K562 (cell line): ENCODE measurements around the gene LTBP4. TPM values are rescaled to one million over a fixed set of nuclear protein-coding genes. Genes with fewer than 3 reads are reported as not detected.

Experiments
- CHD4 ChIP-seq: fragments of 200-600 bp; sonication (generic); IDR thresholded peaks from 3 replicates; pipeline ENCODE4 v1.6.1; 2012; ENCODE audit warnings: low read depth, mild to moderate bottlenecking, mixed read lengths, low read length, inconsistent platforms; ENCODE audit not compliant: insufficient read depth, insufficient replicate concordance, poor library complexity, severe bottlenecking
- CUX1 ChIP-seq: fragments of 200-800 bp; sonication (Bioruptor generic); IDR thresholded peaks from 2 replicates; pipeline ENCODE4 v1.6.1; 2016; ENCODE audit warnings: missing genetic modification characterization, missing compliant biosample characterization
- DDX20 ChIP-seq: fragments of 450-650 bp; IDR thresholded peaks from 2 replicates; pipeline ENCODE4 v1.6.1; 2016; ENCODE audit warnings: missing genetic modification characterization, low read depth, mild to moderate bottlenecking, missing compliant biosample characterization, moderate library complexity
- E2F5 ChIP-seq: sonication (generic); formaldehyde crosslinking; IDR thresholded peaks from 2 replicates; pipeline ENCODE4 v1.8.0; 2022; ENCODE audit warnings: mild to moderate bottlenecking, missing genetic modification reagents
- GTF2F1 ChIP-seq: IDR thresholded peaks from 2 replicates; pipeline ENCODE4 v1.6.1; 2011; ENCODE audit warnings: low read depth, low read length, improper control_type of control experiment
- PPARD ChIP-seq: fragments of 250-450 bp; sonication (Bioruptor Pico); IDR thresholded peaks from 2 replicates; pipeline ENCODE4 v1.8.0; 2022; ENCODE audit warnings: inconsistent platforms, mild to moderate bottlenecking, moderate library complexity
- SAP30 ChIP-seq: fragments of 200-600 bp; sonication (generic); IDR thresholded peaks from 2 replicates; pipeline ENCODE4 v1.6.1; 2012; ENCODE audit warnings: borderline replicate concordance, low read depth, mild to moderate bottlenecking, moderate library complexity, low read length, control low read depth, inconsistent platforms; ENCODE audit not compliant: insufficient read depth, poor library complexity, severe bottlenecking
- ZNF407 ChIP-seq: fragments of 450-650 bp; IDR thresholded peaks from 2 replicates; pipeline ENCODE4 v1.6.1; 2016; ENCODE audit warnings: low read depth
- polyA plus RNA-seq, 8 experiments: library from polyadenylated mRNA; depleted of rRNA in 4 of 8; stranded (reverse) in 5 of 8; unstranded in 3 of 8; fragments of >200 nt; fragmentation: Nextera tagmentation in 2 of 8; fragmentation: Illumina TruSeq in 1 of 8; extraction: Ambion mirVana in 2 of 8; extraction: Trizol in 1 of 8; gene quantifications; 2 replicates each; pipeline versions ENCODE4 v1.2.1 to v1.2.3, GENCODE V29; 2011 to 2014; ENCODE audit warnings: inconsistent platforms in 1 of 8, missing spikeins in 1 of 8
- total RNA-seq, 7 experiments: library from RNA; depleted of rRNA in 6 of 7; stranded (reverse); fragments of >200 nt in 6 of 7; fragmentation: Illumina TruSeq in 2 of 7; extraction: Trizol in 2 of 7; gene quantifications; 2 replicates each; pipeline versions ENCODE4 v1.2.1 to v1.2.3, GENCODE V29; 2011 to 2021; ENCODE audit warnings: low replicate concordance in 1 of 7
- TF ChIP-seq, protein P1 (sequence below): fragments of 250-450 bp; sonication (Bioruptor Pico); IDR thresholded peaks from 2 replicates; pipeline ENCODE4 v1.5.0; 2021

Gene LTBP4
- total and polyA plus RNA-seq, 9 of the 15 experiments (the other 6 are each of a cell fraction or from before 2014, with no cell fraction given): 0.35 to 160 (median 31.6) TPM

DNA sequence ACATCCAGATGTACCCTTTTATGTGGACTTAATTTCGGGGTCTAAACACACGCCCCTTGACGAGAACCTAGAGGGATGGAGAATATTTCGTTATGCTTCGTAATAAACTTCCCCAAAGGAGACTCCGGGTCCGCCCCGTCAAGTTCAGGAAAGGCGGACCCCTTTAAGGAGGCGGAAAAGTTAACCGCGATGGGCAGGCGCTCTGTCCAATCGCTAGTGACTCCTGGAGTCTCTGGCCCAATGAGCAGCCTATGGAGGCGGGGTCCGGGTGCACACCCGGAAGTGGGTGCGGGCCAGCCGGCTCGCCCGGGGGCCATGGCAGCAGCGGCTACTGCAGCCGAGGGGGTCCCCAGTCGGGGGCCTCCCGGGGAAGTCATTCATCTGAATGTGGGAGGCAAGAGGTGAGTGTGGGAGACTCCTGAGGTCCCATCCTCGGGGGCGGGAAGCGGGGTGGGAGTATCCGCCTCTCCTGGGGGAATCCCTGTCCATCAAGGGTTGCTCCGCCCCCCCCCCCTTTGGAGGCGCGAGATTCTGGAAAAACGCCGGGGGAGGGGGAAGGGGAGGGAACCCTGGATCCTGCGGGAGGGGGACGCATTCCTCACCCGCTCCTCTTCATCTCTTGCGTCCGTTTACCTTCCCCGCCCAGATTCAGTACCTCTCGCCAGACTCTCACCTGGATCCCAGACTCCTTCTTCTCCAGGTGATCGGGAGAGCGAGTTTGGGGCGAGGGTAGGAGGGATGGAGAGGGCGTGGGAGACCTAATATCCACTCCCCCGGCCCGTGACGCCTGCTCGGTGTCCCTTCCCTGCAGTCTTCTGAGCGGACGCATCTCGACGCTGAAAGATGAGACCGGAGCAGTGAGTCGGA, 24.4 kb upstream of the LTBP4 start, which contains the start of gene SHKBP1 (continued):
- no peak for TF ChIP-seq CUX1 (CRISPR knock-in tag)
- no peak for TF ChIP-seq SAP30
- no peak for TF ChIP-seq ZNF407
- no peak for TF ChIP-seq GTF2F1
- TF ChIP-seq E2F5 (CRISPR knock-in tag): no peak
- TF ChIP-seq, protein P1, sequence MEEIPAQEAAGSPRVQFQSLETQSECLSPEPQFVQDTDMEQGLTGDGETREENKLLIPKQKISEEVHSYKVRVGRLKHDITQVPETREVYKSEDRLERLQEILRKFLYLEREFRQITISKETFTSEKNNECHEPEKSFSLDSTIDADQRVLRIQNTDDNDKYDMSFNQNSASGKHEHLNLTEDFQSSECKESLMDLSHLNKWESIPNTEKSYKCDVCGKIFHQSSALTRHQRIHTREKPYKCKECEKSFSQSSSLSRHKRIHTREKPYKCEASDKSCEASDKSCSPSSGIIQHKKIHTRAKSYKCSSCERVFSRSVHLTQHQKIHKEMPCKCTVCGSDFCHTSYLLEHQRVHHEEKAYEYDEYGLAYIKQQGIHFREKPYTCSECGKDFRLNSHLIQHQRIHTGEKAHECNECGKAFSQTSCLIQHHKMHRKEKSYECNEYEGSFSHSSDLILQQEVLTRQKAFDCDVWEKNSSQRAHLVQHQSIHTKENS (CRISPR knock-in tag): no peak
- TF ChIP-seq PPARD (CRISPR knock-in tag): no peak
- no peak for TF ChIP-seq DDX20 (tag)
- TF ChIP-seq CHD4: no peak
